Measurements from ENCODE around the gene ALDH3A2.

DNA sequence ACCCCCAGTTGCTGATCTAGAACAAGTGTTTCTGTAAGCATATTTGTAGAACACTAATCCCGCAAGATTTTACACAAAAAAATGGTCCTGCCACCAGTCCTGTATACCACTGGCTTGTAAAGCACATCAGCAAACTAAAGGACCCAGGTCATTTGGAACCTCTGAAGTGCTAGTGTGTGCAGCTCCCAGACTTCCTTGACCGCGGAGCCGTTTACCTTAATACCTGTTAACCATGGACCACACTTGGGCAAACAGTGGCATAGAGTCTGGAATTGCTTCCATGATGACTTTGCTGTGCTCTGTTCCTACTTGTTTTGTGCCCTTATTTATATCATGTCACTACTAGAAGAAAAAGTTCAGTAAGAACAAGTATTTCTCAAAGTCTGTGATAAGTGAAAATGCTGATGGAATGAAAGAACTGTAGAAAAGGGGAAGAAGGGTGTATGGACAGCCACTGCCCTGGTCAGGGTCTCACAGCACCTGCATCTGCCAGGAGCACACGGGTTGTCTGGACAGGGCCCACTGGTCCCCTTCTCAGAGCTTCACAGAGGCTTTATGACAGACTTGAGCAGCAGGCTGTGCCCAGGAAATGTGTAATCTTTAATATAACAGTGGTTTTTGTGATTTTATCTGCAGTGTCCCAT lies 29.3 kb downstream of the ALDH3A2 start:
- TF ChIP-seq, protein P1, sequence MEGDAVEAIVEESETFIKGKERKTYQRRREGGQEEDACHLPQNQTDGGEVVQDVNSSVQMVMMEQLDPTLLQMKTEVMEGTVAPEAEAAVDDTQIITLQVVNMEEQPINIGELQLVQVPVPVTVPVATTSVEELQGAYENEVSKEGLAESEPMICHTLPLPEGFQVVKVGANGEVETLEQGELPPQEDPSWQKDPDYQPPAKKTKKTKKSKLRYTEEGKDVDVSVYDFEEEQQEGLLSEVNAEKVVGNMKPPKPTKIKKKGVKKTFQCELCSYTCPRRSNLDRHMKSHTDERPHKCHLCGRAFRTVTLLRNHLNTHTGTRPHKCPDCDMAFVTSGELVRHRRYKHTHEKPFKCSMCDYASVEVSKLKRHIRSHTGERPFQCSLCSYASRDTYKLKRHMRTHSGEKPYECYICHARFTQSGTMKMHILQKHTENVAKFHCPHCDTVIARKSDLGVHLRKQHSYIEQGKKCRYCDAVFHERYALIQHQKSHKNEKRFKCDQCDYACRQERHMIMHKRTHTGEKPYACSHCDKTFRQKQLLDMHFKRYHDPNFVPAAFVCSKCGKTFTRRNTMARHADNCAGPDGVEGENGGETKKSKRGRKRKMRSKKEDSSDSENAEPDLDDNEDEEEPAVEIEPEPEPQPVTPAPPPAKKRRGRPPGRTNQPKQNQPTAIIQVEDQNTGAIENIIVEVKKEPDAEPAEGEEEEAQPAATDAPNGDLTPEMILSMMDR (IDR thresholded peaks at IDR 0.05): no peak
- no peak for TF ChIP-seq REST (IDR thresholded peaks at IDR 0.05; ENCODE audit: insufficient read depth in 1 of 2, low read depth in 2 of 2, low read length in 1 of 2)
- no peak for TF ChIP-seq SIN3A (IDR thresholded peaks at IDR 0.05; ENCODE audit: borderline replicate concordance, insufficient read depth, low read depth, low read length)
- TF ChIP-seq POLR2AphosphoS5 (IDR thresholded peaks at IDR 0.05; ENCODE audit: low read depth, low read length): no peak
